ENCODE results near the gene DPYSL4.
A peak's percentile ranks its signal among the peaks of the same experiment; 100 is the strongest.
"Not testable (repeated sequence)": the region's sequence is repeated elsewhere in the genome, so short reads cannot be mapped to it uniquely, and the experiment has no call there.

Gene DPYSL4

DNA sequence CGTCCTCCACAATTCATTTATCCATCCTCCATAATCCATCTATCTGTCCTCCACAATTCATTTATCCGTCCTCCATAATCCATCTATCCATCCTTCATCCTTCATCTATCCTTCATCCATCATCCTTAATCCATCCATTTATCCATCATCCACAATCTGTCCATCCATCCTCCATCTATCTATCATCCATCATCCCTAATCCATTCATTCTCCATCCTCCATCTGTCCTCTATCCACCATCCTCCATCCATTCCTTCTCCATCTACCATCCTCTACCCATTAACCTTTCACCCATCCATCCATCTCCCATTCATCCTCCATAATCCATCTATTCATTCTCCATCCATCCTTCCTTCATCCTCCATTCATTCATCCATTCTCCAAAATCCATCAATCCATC lies 36.0 kb upstream of the DPYSL4 start:
- no peak for DNase-seq

DNA sequence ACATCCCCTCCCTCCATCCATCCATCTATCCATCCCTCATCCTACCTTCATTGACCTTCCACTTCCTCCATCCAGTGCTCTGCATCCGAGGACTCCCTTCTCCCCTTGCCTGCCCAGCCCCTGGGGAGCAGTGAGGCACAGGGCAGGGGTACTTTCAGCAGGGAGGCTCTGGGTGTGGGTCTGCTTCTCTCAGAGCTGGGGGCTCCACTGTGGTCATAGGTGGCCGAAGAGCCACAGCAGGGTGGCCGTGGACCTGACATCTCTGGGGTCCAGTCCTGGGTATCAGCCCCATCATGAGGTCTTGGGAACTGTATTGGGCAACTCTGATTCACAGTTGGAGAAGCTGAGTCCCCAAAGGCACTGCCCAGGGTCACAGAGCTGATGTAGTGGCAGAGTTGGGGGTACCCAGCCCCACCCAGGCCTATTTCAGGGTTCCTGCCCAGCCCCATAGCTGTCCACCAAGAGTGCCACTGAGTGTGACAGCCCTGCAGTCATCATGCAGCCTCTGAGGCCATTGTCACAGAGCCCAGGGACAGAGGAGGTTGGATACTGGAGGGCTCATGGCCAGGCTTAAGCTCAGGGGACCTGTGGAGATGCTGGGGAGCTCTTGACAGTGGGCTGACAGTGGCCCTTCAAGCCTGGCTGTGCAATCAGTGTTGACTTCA lies 35.3 kb upstream of the DPYSL4 start:
- no peak for DNase-seq

DNA sequence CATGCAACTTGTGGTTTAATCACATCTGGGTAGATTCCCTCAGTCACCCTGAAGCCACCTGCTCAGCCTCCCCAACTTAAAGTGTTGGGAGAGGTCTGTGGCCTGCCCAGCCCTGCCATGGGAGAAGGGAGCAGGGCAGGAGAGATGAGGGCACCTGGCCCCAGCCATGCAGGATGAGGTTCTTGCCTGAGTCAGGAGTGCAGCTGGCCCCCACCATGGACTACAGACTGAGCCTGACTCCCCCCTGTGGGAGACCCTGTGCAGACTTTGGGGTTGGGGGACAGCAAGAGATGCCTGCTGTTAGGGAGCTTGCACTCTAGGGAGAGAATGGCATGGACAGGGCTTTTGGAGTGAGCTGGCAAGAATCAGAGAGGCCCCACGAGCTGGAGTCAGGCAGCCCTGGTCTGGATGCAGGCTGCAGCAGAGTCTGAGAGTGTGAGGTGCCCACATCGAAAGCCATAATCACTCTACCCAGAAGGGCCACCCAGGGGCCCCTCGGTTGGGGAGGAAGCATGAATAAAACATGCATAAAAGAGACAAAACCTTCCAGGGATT lies 34.7 kb upstream of the DPYSL4 start:
- no peak for DNase-seq

DNA sequence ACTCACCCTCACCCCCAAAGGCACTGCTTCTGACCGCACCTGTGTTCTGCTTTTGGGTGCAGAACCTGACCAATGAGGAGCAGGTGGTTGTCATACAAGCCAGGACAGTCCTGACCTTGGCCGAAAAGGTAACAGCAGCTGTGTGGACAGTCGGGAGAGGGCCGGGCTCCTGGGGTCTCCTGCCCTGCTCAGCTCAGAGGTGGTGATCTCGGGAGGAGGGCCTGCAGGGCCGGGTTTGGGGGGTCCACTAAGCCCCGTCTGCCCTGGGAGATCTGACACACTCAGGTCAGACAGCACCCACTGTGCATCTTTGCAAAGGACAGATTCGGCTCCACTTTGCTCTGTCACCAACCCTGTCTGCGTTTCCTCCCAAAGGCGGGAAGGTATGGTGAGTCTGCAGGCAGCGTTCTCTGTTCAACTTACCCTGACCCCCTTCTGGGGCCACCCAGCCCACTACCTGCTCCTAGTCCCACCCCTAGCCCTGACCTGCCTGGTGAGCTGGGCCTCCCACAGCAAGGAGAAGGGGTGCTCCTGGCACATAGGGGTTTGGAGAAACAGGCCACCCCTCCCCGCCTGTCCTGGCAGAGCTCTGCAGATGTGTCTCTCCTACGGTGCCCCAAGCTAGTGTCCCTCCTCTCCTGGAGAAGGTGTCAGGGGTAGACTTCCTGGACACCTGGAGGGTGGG lies 33.7 kb upstream of the DPYSL4 start:
- no peak for DNase-seq

DNA sequence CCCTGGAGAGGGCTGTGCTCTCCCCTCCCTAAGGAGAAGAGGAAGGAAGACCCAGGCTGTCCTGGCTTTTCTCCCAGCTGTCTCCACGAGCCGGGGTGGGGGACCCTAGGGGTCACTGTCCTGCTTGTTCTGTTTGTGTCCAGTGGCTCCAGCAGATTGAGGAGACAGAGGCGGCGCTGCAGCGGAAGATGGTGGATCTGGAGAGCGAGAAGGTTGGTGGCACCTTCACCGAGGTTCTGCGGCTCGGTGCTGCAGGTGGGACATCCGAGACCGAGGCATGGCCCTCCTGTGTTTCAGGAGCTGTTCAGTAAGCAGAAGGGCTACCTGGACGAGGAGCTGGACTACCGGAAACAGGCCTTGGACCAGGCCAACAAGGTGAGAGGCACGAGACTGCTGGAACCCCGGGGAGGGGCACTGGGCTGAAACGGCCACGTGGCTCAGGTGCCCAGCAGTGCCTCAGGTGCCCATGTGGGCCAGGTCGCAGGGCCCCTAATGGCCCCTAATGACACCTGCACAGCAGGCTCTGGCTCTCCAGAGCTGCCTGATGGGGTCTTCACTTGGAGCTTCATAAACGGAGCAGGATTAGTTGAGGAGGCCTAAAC lies 33.0 kb upstream of the DPYSL4 start:
- DNase-seq: no peak

DNA sequence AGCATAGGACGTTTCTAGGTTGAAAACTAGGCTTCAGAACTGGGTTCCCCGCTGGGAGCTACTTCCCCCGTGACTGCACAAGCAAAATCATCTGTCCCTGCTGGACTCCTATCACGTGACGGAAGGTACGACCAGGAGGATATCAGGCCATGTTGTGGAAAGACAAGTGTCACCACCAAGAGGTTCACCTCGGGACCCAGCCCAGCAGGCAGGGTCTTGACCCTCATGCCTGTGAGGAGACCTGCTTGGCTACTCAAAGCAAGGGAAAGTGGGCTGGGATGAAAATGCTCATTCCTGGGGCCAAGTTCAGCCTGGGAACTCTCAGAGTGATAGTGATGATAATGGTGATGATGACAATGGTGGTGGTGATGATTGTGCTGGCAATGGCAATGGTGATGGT lies 32.3 kb upstream of the DPYSL4 start:
- no peak for DNase-seq

DNA sequence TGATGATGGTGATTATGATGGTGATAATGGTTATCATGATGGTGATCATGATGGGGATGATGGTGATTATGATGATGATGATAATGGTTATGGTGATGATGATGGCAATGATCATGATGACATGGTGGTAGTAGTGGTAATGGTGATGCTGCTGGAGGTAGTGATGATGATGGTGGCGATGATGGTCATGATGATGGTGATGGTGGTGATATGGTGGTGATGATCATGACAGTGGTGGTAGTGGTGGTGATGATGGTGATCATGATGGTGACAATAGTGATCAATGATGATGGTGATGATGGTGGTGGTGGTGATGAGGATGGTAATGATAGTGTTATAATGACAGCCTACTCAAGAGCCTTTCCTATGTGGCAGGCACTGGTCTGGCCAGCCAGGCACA lies 31.8 kb upstream of the DPYSL4 start:
- DNase-seq: no peak

DNA sequence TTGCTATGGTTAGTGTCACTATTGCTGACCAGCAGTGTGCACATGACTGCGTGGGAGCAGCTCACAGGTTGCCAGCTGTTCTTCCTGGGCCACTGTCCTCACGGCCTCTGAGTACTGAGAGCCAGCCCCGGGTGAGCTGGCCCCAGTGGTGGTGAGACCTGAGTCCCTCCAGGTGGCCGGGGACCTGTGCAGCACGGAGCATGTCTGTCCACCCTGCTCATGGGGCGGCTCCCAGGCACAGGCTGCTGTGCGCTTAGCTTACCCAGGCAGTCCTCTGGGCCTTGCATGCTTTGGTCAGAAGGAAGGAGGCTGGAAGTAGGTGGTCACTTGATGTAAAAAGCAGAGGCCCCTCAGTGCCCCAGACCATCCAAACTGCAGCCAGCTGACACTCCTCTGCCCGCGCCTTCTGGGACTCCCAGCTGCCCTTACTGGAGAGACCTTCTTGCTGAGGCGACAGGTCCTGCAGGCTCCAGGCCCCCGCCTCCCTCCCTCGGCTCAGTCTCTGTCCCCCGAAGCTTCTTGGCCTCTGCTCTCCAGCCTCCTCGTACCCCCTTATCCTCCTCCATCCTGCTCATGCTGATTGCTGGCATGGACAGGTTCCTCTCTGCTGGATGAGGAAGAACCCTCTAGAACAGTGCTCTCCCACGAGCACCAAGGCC lies 30.9 kb upstream of the DPYSL4 start:
- DNase-seq: no peak

DNA sequence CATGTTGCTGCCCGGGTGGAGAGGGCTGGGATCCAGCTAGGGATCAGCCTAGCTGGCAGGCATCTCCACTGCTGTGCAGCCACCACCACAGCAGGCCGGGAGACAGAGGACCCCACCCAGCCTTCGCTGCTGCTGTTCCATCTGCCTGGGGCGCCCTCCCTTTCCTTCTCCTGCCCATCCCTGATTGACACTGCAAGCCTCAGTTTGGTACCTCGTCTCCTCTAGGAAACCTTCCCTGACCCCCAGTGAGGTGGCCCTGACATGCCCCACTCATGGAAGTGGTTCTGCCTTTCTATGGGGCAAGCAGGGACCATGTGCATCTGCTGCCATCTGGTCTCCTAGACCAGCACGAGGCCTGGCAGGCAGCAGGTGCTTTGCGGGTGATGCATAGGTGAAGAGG lies 30.4 kb upstream of the DPYSL4 start:
- DNase-seq: no peak

DNA sequence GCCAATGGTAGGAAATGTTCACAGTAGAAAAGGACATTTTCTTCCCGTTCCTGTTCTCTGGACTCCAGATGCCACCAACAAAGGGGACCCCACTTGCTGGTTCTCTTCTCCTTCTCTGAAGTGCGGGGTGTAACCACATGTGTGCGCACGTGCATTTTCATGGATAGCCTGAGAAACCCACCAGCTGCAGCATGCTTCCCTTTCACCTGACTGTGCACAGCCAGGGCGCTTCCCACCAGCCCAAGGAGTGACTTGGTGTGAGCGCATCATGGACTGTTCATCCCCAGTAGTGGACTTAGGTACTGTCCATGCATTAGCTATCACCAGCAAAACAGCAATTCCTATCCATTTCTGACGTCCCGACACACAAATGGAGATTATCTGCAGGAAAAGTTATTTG lies 29.6 kb upstream of the DPYSL4 start:
- DNase-seq: no peak

DNA sequence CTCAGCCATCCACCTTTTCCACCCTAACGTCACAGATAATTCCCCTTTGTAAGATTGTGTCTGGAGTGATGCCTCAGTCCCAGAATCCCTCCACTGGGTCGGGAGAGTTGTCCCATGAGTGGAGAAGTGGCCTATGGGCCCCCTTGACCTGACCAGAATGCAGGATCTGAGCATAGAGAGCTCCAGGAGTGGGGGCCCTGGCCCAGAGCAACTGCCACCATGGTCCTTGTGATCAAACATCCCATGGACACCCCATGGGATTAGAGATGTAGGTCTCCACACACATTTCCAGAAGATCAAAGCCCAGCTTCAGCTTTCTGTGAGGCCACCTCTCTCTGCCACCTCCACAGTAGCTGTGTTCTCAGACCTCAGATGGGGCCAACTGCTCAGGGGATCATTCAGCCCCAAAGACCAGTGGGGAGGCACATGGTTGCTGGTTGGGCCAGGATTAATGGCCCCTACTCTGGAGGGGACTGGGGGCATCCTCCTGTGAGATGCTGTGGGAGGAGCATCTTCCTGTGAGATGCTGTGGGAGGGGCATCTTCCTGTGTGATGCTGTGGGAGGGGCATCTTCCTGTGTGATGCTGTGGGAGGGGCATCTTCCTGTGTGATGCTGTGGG lies 28.5 kb upstream of the DPYSL4 start:
- DNase-seq: no peak

DNA sequence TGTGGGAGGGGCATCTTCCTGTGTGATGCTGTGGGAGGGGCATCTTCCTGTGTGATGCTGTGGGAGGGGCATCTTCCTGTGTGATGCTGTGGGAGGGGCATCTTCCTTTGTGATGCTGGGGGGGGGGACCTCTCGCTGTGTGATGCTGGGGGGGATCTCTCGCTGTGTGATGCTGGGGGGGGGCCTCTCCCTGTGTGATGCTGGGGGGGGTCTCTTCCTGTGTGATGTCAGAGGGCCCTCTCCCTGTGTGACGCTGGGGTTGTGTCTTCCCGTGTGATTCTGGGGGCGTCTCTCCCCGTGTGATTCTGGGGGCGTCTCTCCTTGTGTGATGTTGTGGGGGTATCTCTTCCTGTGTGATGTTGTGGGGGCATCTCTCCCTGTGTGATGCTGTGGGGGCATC lies 27.9 kb upstream of the DPYSL4 start:
- no peak for DNase-seq

DNA sequence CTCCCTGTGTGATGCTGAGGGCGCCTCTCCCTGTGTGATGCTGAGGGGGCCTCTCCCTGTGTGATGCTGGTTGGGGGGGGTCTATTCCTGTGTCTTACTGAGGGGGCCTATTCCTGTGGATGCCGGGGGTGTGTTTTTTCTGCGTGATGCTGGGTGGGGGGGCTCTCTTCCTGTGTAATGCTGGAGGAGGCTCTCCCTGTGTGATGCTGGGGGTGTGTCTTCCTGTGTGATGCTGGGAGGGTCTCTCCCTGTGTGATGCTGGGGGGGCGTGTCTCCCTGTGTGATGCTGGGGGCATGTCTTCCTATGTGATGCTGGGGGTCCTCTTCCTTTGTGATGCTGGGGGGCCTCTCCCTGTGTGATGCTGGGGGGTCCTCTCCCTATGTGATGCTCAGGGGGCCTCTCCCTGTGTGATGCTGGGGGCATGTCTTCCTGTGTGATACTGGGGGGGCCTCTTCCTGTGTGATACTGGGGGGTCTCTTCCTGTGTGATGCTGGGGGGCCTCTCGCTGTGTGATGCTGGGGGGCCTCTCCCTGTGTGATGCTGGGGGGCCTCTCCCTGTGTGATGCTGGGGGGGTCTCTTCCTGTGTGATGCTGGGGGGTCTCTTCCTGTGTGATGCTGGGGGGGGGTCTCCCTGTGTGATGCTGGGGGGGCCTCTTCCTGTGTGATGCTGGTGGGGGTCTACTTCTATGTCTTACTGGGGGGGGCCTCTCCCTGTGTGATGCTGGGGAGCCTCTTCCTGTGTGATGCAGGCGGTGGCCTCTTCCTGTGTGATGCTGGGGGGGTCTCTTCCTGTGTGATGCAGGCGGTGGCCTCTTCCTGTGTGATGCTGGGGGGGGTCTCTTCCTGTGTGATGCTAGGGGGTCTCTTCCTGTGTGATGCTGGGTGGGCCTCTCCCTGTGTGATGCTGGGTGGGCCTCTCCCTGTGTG lies 27.2 kb upstream of the DPYSL4 start:
- DNase-seq: not testable (repeated sequence)

DNA sequence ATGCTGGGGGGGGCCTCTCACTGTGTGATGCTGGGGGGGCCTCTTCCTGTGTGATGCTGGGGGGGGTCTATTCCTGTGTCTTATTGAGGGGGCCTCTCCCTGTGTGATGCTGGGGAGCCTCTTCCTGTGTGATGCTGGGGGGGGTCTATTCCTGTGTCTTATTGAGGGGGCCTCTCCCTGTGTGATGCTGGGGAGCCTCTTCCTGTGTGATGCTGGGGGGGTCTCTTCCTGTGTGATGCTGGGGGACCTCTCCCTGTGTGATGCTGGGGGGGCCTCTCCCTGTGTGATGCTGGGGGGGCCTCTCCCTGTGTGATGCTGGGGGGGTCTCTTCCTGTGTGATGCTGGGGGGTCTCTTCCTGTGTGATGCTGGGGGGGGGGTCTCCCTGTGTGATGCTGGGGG lies 26.5 kb upstream of the DPYSL4 start:
- not testable (repeated sequence) for DNase-seq

DNA sequence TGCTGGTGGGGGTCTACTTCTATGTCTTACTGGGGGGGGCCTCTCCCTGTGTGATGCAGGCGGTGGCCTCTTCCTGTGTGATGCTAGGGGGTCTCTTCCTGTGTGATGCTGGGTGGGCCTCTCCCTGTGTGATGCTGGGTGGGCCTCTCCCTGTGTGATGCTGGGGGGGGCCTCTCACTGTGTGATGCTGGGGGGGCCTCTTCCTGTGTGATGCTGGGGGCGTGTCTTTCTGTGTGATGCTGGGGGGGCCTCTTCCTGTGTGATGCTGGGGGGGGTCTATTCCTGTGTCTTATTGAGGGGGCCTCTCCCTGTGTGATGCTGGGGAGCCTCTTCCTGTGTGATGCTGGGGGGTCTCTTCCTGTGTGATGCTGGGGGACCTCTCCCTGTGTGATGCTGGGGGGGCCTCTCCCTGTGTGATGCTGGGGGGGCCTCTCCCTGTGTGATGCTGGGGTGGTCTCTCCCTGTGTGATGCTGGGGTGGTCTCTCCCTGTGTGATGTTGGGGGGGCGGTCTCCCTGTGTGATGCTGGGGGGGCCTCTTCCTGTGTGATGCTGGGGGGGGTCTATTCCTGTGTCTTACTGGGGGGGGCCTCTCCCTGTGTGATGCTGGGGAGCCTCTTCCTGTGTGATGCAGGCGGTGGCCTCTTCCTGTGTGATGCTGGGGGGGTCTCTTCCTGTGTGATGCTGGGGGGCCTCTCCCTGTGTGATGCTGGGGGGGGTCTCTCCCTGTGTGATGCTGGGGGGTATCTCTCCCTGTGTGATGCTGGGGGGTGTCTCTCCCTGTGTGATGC lies 25.7 kb upstream of the DPYSL4 start:
- DNase-seq: not testable (repeated sequence)

DNA sequence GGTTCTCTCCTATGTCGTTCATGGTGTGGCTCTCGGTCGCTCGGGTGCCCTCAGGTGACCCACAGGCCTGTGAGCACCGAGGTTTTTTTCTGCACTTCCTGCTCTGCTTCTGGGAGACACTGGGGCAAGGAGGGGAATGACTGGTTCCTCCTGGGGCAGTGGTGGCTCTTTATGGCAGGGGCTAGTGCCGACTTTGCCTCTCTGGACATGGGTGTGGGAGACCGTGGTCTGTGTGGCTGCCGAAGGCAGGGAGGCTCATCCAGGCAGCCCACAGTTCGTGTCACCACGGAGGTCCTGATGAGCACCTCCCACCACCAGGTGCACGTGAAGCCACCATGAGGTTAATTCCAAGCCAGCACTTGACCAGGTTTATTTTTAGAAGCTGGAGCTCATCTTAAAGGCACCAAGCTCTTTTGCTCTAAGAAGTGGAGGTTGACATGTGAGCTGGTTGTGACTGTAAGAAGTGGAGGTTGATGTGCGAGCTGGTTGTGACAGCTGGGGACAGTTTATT lies 24.7 kb upstream of the DPYSL4 start:
- DNase-seq: no peak

DNA sequence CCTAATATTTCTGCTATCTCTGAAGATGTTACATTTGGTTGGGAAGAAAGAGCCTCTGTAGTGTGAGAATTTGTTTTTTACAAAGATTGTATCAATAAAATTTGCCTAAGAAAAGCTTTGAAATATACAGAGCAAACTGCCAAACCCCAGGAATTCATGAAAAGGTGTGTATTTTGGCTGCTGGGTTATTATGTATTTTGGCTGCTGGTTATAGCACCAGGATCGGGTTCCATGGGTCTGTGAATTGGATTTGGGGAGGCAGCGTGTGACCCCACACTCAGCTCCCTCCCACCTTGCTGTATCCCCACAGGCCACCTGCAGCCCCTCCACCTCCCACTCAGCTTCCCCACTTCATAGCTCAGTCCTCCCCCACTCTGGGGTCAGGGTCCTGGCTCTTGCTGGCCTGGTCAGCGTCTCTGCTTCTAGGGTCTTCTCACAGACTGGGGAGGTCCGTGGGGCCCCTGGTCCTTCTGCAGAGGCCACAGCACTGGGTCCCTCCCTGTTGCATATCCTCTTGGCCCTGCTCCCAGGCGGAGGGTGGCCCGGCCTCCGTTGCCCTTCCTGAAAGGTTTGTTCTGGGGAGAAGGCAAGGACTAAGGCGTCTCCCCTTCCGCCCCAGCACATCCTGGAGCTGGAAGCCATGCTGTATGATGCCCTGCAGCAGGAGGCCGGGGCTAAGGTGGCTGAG lies 24.0 kb upstream of the DPYSL4 start:
- DNase-seq: no peak

DNA sequence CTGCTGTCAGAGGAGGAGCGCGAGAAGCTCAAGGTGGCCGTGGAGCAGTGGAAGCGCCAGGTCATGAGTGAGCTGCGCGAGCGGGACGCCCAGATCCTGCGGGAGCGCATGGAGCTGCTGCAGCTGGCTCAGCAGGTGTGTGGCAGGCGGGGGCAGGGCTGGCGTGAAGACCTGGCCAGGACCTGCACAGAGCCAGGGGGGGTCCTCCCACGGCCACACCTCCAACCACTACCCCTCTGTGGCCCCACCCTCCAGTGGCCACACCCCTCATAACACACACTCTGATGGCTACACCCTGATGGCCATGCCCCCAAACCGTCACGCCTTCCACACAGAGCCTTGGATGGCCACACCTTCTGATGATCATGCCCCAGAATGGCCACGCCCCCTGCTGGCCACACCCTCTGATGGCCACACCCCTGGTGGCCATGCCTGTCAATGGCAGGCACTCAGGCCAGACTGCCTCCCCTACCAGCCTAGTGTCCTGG lies 23.4 kb upstream of the DPYSL4 start:
- peak; percentile 67 for DNase-seq

DNA sequence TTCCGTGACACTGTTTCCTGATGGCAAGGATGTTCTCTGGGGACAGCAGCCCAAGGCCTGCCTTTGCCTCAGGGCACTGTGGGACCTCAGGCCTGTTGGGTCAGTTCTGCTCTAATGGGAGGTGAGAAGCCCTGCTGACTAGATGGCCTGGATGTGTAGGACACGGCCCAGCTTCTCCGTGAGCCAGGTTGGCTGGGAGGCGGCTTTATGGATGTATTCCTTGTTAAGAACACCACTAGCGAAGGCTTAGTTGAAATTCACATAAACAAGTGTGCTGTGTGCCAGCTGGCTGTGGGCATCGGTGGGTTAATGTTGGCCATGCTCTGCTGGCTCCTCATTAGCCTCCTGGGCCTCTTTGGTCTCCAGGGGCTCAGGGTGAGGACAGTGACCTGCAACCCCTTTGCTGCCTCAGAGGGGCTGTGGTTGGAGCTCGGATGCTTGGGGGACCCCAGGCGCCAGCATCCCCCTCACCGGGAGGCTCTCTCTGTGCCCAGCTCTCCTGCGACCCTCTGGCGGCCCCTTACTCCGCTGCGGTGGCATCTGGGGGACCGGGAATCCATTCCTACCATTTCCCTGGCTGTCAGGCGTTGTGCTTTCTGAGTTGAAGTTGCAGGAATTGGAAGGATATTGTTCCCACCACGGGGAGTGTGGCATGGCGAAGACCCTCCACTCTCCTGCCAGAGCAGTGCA lies 22.8 kb upstream of the DPYSL4 start:
- no peak for DNase-seq

All from COR-L47 (cell line).